Lung (tissue), 12 donors: ENCODE data around the gene PLA2G4E. TPM values are rescaled to one million over a fixed set of nuclear protein-coding genes. Genes with fewer than 3 reads are reported as not detected.

Experiments used
- ATAC-seq: fragments of 200-7000 bp; cut with Tn5 transposase; one replicate; pipeline ENCODE4 v1.9.1; 2020; ENCODE audit warnings: moderate number of reproducible peaks; ENCODE audit not compliant: insufficient read depth, low FRiP score
- DNase-seq, 3 donors: peaks; one replicate each; pipeline ENCODE4 v3.0.0-alpha.2; 2013 to 2017
- H3K27ac ChIP-seq, 2 donors: one replicate each; pipeline ENCODE4 v1.5.1; 2013; ENCODE audit warnings: mild to moderate bottlenecking in 2 of 2, moderate library complexity in 2 of 2, control low read depth in 1 of 2, inconsistent platforms in 1 of 2, low read depth in 1 of 2, low read length in 1 of 2
- H3K27me3 ChIP-seq, 3 donors: one replicate each; pipeline ENCODE4 v1.5.1; 2013; ENCODE audit warnings: low read length in 2 of 3; ENCODE audit not compliant: control insufficient read depth in 3 of 3, insufficient read depth in 3 of 3
- H3K36me3 ChIP-seq, 4 donors: one replicate each; pipeline ENCODE4 v1.5.1; 2013; ENCODE audit warnings: low read length in 4 of 4, mild to moderate bottlenecking in 1 of 4, moderate library complexity in 1 of 4; ENCODE audit not compliant: control insufficient read depth in 4 of 4, insufficient read depth in 4 of 4
- H3K4me1 ChIP-seq, 5 donors: one replicate each; pipeline ENCODE4 v1.5.1; 2013; ENCODE audit warnings: low read length in 5 of 5, mild to moderate bottlenecking in 2 of 5, moderate library complexity in 1 of 5; ENCODE audit not compliant: control insufficient read depth in 5 of 5, insufficient read depth in 5 of 5
- H3K4me3 ChIP-seq: one replicate; pipeline ENCODE4 v1.5.1; 2013; ENCODE audit warnings: mild to moderate bottlenecking, control low read depth, moderate library complexity
- H3K9ac ChIP-seq, 2 donors: one replicate each; pipeline ENCODE4 v1.5.1; 2013; ENCODE audit warnings: low read length in 2 of 2, control low read depth in 1 of 2; ENCODE audit not compliant: insufficient read depth in 1 of 2
- H3K9me3 ChIP-seq, 4 donors: one replicate each; pipeline ENCODE4 v1.5.1; 2013; ENCODE audit warnings: low read length in 3 of 4, mild to moderate bottlenecking in 1 of 4, moderate library complexity in 1 of 4; ENCODE audit not compliant: control insufficient read depth in 4 of 4, insufficient read depth in 3 of 4
- WGBS, 2 donors: extraction: QIAGEN DNeasy Blood & Tissue Kit; methylation state at CpG; one replicate each; pipeline ENCODE4 v1.1.7; 2013; 5-methylcytosine and 5-hydroxymethylcytosine counted together
- polyA plus RNA-seq, 2 donors: library from polyadenylated mRNA; stranded (reverse); fragments of 200-250 nt; gene quantifications; one replicate each; pipeline ENCODE4 v1.2.1, GENCODE V29; 2013
- total RNA-seq, 2 donors: library from RNA; depleted of rRNA in 1 of 2; stranded (reverse); fragments of >200 nt in 1 of 2; gene quantifications; one replicate each; pipeline ENCODE4 v1.2.1, GENCODE V29; 2014 to 2021
- TF ChIP-seq, protein P1 (sequence below): IDR thresholded peaks from 2 replicates; pipeline ENCODE4 v1.5.1; 2012; ENCODE audit warnings: mild to moderate bottlenecking; ENCODE audit errors: control extremely low read depth, extremely low read depth
- donor health status: control.
- donor health status: control.
- donor health status: Bipolar disorder and iron deficiency.
- donor health status: healthy.
- donor health status: DM: yes; HTN: yes; CAD: no.

PLA2G4E gene
- total and polyA plus RNA-seq, 4 donors = 0.38 to 1.7 (median 1.7) TPM; not detected in 1

DNA sequence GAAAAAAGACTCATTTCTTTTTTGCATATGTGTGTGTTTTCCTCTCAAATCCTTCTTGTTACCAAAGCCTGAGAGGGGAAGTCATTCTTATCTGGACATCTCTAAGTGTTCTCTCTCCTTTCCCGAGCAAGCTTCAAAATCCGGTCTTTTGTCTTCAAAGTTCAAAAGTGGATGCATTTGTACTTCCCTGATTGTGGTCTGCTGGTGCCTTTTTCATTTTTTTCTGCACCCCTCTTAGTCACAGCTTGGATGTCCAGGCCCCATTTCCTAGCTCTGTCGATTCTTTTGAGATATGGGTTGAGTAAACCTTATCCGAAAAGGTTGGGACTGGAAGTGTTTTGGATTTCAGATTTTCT is 83.3 kb downstream of the PLA2G4E start:
- ATAC-seq (no peak), DNase-seq (no peak)
- peaks cover 0 to 13% (median 0%) of the 10 kb centered on the region in 4 donors for H3K36me3 ChIP-seq
- no peaks in the 10 kb centered on the region for H3K27me3 ChIP-seq
- H3K27ac ChIP-seq = peak overlapping the region; percentile 47 to 86
- H3K9ac ChIP-seq = no peak overlapping the region
- 43% methylated on average over 4 of the region's 4 CpGs for WGBS, 2 donors
- H3K4me3 ChIP-seq = no peak overlapping the region
- TF ChIP-seq, protein P1, sequence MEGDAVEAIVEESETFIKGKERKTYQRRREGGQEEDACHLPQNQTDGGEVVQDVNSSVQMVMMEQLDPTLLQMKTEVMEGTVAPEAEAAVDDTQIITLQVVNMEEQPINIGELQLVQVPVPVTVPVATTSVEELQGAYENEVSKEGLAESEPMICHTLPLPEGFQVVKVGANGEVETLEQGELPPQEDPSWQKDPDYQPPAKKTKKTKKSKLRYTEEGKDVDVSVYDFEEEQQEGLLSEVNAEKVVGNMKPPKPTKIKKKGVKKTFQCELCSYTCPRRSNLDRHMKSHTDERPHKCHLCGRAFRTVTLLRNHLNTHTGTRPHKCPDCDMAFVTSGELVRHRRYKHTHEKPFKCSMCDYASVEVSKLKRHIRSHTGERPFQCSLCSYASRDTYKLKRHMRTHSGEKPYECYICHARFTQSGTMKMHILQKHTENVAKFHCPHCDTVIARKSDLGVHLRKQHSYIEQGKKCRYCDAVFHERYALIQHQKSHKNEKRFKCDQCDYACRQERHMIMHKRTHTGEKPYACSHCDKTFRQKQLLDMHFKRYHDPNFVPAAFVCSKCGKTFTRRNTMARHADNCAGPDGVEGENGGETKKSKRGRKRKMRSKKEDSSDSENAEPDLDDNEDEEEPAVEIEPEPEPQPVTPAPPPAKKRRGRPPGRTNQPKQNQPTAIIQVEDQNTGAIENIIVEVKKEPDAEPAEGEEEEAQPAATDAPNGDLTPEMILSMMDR = no peak
- H3K4me1 ChIP-seq = peaks cover 0 to 20% (median 7%) of the 10 kb centered on the region in 5 donors
- no peaks in the 10 kb centered on the region for H3K9me3 ChIP-seq

GRCh38 chr15:41936649-41937567 is 83.9 kb downstream of the PLA2G4E start:
- Histone ChIP-seq H3K27ac (peak overlapping the region; percentile 47 to 86), H3K4me1 (peaks cover 0 to 23% (median 7%) of the 10 kb centered on the region in 5 donors), H3K9ac (no peak overlapping the region), H3K36me3 (peaks cover 0 to 14% (median 0%) of the 10 kb centered on the region in 4 donors), H3K4me3 (no peak overlapping the region), H3K9me3 (no peaks in the 10 kb centered on the region), H3K27me3 (no peaks in the 10 kb centered on the region)
- DNase-seq (peak in 2 of 3 donors; percentile 33 to 41), ATAC-seq (no peak)
- TF ChIP-seq, protein P1 = no peak
- WGBS, 2 donors = 42 to 48% methylated on average over 19 of the region's 19 CpGs

- DNase-seq = no peak
- H3K9ac ChIP-seq = no peak overlapping the region
- H3K4me1 ChIP-seq = peaks cover 0 to 25% (median 7%) of the 10 kb centered on the region in 5 donors
- TF ChIP-seq, protein P1 = no peak
- no peak overlapping the region for H3K4me3 ChIP-seq
- no peaks in the 10 kb centered on the region for H3K9me3 ChIP-seq
- WGBS, 2 donors = 86 to 93% methylated on average over 3 of the region's 3 CpGs
- peaks cover 0 to 10% (median 0%) of the 10 kb centered on the region in 4 donors for H3K36me3 ChIP-seq
- no peak for ATAC-seq
- no peaks in the 10 kb centered on the region for H3K27me3 ChIP-seq
- peak overlapping the region in 1 of 2 donors; percentile 87 for H3K27ac ChIP-seq
Measured at GRCh38 chr15:41936155-41936554, 84.7 kb downstream of the PLA2G4E start.
